K562 (cell line): ENCODE measurements around the gene LIFR. TPM values are rescaled to one million over a fixed set of nuclear protein-coding genes. Genes with fewer than 3 reads are reported as not detected.
A peak's percentile ranks its signal among the peaks of the same experiment; 100 is the strongest.

Source experiments
- BRF1 ChIP-seq: IDR thresholded peaks from 3 replicates; pipeline ENCODE4 v1.6.1; 2011; ENCODE audit warnings: borderline replicate concordance, mild to moderate bottlenecking; ENCODE audit not compliant: insufficient read length; ENCODE audit errors: extremely low read depth
- BRF2 ChIP-seq: IDR thresholded peaks from 3 replicates; pipeline ENCODE4 v1.6.1; 2011; ENCODE audit warnings: borderline replicate concordance, mild to moderate bottlenecking; ENCODE audit not compliant: insufficient read length, insufficient read depth
- C11orf30 ChIP-seq: fragments of 450-650 bp; IDR thresholded peaks from 2 replicates; pipeline ENCODE4 v1.6.1; 2016; ENCODE audit warnings: low read depth, mild to moderate bottlenecking
- CREB5 ChIP-seq: fragments of 250-450 bp; sonication (Bioruptor Pico); IDR thresholded peaks from 2 replicates; pipeline ENCODE4 v1.5.0; 2020; ENCODE audit warnings: mild to moderate bottlenecking
- ETS1 ChIP-seq: conservative IDR thresholded peaks from 2 replicates; pipeline ENCODE4 v1.6.1; 2011; ENCODE audit warnings: low read depth, mild to moderate bottlenecking, low read length; ENCODE audit not compliant: control insufficient read depth
- FIP1L1 ChIP-seq: fragments of 200-400 bp; formaldehyde crosslinking; IDR thresholded peaks from 2 replicates; pipeline ENCODE4 v1.6.1; 2018; ENCODE audit warnings: mild to moderate bottlenecking, low read depth, low read length; ENCODE audit not compliant: poor library complexity, severe bottlenecking
- GABPB2 ChIP-seq: fragments of 250-450 bp; sonication (Bioruptor Pico); conservative IDR thresholded peaks from 2 replicates; pipeline ENCODE4 v1.5.1; 2021; ENCODE audit warnings: mild to moderate bottlenecking
- LARP7 ChIP-seq: fragments of 450-650 bp; IDR thresholded peaks from 2 replicates; pipeline ENCODE4 v1.6.1; 2016
- NFE2 ChIP-seq: IDR thresholded peaks from 2 replicates; pipeline ENCODE4 v1.6.1; 2014; ENCODE audit warnings: antibody characterized with exemption, low read depth
- RFX5 ChIP-seq: IDR thresholded peaks from 2 replicates; pipeline ENCODE4 v1.6.1; 2011; ENCODE audit warnings: low read depth, mild to moderate bottlenecking, improper control_type of control experiment, low read length
- ZNF23 ChIP-seq: fragments of 250-450 bp; sonication (Bioruptor Pico); IDR thresholded peaks from 2 replicates; pipeline ENCODE4 v1.4.0; 2020; ENCODE audit warnings: mild to moderate bottlenecking
- ZNF551 ChIP-seq: fragments of 250-450 bp; sonication (Bioruptor Pico); IDR thresholded peaks from 2 replicates; pipeline ENCODE4 v1.5.0; 2021; ENCODE audit warnings: mild to moderate bottlenecking, moderate library complexity
- ZNF583 ChIP-seq: fragments of 250-450 bp; sonication (Bioruptor Pico); IDR thresholded peaks from 2 replicates; pipeline ENCODE4 v1.4.0; 2020
- ZNF589 ChIP-seq: fragments of 200-800 bp; sonication (Bioruptor generic); IDR thresholded peaks from 2 replicates; pipeline ENCODE4 v1.6.1; 2016; ENCODE audit warnings: low read depth, missing genetic modification characterization, missing compliant biosample characterization
- ZNF696 ChIP-seq: fragments of 250-450 bp; sonication (Bioruptor Pico); conservative IDR thresholded peaks from 2 replicates; pipeline ENCODE4 v1.4.0; 2020; ENCODE audit warnings: mild to moderate bottlenecking, moderate library complexity
- polyA plus RNA-seq, 8 experiments: library from polyadenylated mRNA; depleted of rRNA in 4 of 8; stranded (reverse) in 5 of 8; unstranded in 3 of 8; fragments of >200 nt; fragmentation: Nextera tagmentation in 2 of 8; fragmentation: Illumina TruSeq in 1 of 8; extraction: Ambion mirVana in 2 of 8; extraction: Trizol in 1 of 8; gene quantifications; 2 replicates each; pipeline versions ENCODE4 v1.2.1 to v1.2.3, GENCODE V29; 2011 to 2014; ENCODE audit warnings: inconsistent platforms in 1 of 8, missing spikeins in 1 of 8
- total RNA-seq, 7 experiments: library from RNA; depleted of rRNA in 6 of 7; stranded (reverse); fragments of >200 nt in 6 of 7; fragmentation: Illumina TruSeq in 2 of 7; extraction: Trizol in 2 of 7; gene quantifications; 2 replicates each; pipeline versions ENCODE4 v1.2.1 to v1.2.3, GENCODE V29; 2011 to 2021; ENCODE audit warnings: low replicate concordance in 1 of 7
- TF ChIP-seq, protein P1 (sequence below): fragments of 200-800 bp; sonication (Bioruptor generic); IDR thresholded peaks from 2 replicates; pipeline ENCODE4 v1.6.1; 2017; ENCODE audit warnings: missing genetic modification characterization, missing compliant biosample characterization
- TF ChIP-seq, protein P2 (sequence below): fragments of 250-450 bp; sonication (Bioruptor Pico); IDR thresholded peaks from 2 replicates; pipeline ENCODE4 v1.8.0; 2022; ENCODE audit warnings: moderate library complexity, mild to moderate bottlenecking, inconsistent platforms
- TF ChIP-seq, protein P3 (sequence below): fragments of 450-650 bp; IDR thresholded peaks from 2 replicates; pipeline ENCODE4 v1.6.1; 2016; ENCODE audit warnings: antibody characterized with exemption

Gene LIFR
- total and polyA plus RNA-seq, 9 of the 15 experiments (the other 6 are each of a cell fraction or from before 2014, with no cell fraction given) = 0.43 to 5.7 (median 3.3) TPM

DNA sequence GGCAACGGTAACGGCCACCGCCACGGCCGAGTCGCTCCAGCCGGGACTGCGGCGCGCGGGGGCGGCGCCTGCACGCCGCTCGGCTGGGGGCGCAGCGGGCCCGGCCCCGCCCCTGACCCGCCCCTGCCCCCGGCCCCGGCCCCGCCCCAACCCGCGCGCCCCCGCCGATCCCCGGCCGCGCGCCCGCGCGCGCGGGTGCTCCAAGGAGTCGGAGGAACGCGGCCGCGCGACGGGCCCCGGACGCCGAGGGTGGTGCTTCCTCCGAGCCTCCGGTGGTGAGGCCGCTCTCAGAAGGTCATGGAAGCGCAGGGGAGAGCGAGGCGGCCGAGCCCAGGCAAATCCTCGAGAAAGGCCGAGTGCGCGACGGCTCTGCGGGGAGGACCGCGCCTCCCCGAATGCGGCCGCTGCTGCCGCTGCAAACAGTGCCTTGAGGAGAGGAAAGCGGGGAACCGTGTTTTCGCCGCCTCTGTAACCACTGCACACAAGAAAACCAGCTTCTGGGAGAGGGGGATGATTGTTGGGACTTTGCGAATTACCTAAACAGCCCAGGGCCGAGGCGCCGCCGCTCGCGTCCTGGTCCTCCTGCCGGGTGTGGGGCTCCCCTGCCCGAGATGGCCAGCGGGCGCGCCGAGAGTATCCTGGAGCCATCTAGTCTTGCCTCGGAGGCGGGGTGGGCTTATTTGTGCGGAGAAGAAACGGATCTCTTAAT lies at the start of gene LIFR (continued):
- TF ChIP-seq CREB5 (no peak), RFX5 (no peak), GABPB2 (CRISPR knock-in tag) (no peak), ZNF696 (CRISPR knock-in tag) (no peak), ZNF589 (0 out of 2 replicates have a peak, but pooled peaks have one; percentile 52), BRF2 (no peak), ZNF583 (no peak), C11orf30 (no peak), ETS1 (no peak), ZNF23 (CRISPR knock-in tag) (no peak), BRF1 (no peak), LARP7 (no peak), ZNF551 (CRISPR knock-in tag) (no peak), NFE2 (no peak), FIP1L1 (no peak)
- TF ChIP-seq, protein P1, sequence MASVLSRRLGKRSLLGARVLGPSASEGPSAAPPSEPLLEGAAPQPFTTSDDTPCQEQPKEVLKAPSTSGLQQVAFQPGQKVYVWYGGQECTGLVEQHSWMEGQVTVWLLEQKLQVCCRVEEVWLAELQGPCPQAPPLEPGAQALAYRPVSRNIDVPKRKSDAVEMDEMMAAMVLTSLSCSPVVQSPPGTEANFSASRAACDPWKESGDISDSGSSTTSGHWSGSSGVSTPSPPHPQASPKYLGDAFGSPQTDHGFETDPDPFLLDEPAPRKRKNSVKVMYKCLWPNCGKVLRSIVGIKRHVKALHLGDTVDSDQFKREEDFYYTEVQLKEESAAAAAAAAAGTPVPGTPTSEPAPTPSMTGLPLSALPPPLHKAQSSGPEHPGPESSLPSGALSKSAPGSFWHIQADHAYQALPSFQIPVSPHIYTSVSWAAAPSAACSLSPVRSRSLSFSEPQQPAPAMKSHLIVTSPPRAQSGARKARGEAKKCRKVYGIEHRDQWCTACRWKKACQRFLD (CRISPR knock-in tag) = 0 out of 2 replicates have a peak, but pooled peaks have one; percentile 58
- TF ChIP-seq, protein P2, sequence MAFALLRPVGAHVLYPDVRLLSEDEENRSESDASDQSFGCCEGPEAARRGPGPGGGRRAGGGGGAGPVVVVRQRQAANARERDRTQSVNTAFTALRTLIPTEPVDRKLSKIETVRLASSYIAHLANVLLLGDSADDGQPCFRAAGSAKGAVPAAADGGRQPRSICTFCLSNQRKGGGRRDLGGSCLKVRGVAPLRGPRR (CRISPR knock-in tag) = no peak
- TF ChIP-seq, protein P3, sequence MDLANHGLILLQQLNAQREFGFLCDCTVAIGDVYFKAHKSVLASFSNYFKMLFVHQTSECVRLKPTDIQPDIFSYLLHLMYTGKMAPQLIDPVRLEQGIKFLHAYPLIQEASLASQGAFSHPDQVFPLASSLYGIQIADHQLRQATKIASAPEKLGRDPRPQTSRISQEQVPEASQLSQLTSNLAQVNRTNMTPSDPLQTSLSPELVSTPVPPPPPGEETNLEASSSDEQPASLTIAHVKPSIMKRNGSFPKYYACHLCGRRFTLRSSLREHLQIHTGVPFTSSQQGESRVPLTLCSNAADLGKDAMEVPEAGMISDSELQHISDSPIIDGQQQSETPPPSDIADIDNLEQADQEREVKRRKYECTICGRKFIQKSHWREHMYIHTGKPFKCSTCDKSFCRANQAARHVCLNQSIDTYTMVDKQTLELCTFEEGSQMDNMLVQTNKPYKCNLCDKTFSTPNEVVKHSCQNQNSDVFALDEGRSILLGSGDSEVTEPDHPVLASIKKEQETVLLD = no peak
